MM.1S (cell line): ENCODE measurements around the gene SUMO1.

Experiments used
- EZH2phosphoT487 ChIP-seq: fragments of 300-600 bp; sonication (generic); IDR thresholded peaks from 2 replicates; pipeline ENCODE4 v1.6.1; 2018; ENCODE audit warnings: antibody characterized with exemption, low read length
- TF ChIP-seq, protein P1 (sequence below): fragments of 300-600 bp; sonication (generic); IDR thresholded peaks from 2 replicates; pipeline ENCODE4 v1.5.1; 2016; ENCODE audit warnings: antibody characterized with exemption, low read length, mixed read lengths

DNA sequence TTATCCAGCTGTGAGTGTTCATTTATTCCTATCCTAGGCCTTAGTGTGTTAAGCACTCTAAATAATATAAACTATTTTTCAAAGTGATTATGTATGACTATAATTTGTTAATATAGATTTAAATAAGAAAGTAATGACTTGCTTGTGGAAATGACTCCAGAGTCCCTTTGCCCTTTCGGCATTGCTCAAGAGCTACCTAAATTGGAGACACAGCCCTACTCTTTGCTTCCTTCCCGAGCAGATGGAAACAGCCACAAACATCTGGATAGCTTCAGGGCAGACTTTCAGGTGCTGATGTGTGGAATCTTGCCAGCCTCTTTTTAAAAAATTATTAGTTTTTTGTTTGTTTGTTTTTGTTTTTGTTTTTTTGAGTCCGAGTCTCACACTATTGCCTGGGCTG, 44.0 kb downstream of the SUMO1 start:
- TF ChIP-seq, protein P1, sequence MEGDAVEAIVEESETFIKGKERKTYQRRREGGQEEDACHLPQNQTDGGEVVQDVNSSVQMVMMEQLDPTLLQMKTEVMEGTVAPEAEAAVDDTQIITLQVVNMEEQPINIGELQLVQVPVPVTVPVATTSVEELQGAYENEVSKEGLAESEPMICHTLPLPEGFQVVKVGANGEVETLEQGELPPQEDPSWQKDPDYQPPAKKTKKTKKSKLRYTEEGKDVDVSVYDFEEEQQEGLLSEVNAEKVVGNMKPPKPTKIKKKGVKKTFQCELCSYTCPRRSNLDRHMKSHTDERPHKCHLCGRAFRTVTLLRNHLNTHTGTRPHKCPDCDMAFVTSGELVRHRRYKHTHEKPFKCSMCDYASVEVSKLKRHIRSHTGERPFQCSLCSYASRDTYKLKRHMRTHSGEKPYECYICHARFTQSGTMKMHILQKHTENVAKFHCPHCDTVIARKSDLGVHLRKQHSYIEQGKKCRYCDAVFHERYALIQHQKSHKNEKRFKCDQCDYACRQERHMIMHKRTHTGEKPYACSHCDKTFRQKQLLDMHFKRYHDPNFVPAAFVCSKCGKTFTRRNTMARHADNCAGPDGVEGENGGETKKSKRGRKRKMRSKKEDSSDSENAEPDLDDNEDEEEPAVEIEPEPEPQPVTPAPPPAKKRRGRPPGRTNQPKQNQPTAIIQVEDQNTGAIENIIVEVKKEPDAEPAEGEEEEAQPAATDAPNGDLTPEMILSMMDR = no peak
- no peak for TF ChIP-seq EZH2phosphoT487
